Measurements from ENCODE around the gene UBTD2.

DNA sequence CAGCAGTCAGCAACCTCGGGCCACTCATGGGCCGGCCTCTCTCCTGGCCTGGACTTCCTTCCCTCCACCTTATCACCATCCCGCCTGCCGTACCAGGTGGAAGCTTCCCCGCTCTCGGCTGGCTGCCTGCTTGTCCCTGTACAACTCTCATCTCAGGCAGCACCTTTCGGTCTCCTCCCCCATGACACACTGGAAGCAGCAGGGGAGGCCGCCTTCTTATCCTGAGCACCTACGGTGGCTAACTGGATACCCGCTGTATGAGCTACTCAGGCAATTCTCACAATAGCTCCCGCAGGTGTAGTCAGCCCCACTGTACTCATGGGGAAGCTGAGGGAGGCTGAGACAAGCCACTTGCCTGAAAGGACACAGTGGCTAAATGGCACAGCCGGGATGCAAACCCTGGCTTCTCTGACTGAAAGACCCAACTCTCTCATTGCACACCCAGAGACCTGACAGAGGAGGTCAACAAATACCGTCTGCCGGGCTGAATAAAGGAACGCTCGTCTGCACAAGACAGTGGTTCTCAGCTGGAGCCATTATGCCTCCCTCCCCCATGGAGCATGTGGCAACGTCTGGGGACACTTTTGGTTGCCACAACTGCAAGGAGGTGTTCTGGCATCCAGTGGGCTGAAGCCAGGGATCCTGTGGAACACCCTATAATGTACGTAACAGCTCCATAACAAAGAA lies 105.1 kb downstream of the UBTD2 start:
- no peak for TF ChIP-seq POLR2A (IDR thresholded peaks at IDR 0.05; ENCODE audit: low read depth, low read length)
- TF ChIP-seq, protein P1, sequence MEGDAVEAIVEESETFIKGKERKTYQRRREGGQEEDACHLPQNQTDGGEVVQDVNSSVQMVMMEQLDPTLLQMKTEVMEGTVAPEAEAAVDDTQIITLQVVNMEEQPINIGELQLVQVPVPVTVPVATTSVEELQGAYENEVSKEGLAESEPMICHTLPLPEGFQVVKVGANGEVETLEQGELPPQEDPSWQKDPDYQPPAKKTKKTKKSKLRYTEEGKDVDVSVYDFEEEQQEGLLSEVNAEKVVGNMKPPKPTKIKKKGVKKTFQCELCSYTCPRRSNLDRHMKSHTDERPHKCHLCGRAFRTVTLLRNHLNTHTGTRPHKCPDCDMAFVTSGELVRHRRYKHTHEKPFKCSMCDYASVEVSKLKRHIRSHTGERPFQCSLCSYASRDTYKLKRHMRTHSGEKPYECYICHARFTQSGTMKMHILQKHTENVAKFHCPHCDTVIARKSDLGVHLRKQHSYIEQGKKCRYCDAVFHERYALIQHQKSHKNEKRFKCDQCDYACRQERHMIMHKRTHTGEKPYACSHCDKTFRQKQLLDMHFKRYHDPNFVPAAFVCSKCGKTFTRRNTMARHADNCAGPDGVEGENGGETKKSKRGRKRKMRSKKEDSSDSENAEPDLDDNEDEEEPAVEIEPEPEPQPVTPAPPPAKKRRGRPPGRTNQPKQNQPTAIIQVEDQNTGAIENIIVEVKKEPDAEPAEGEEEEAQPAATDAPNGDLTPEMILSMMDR (conservative IDR thresholded peaks at IDR 0.05; ENCODE audit: low read depth, low read length), result no peak
- no peak for TF ChIP-seq CEBPB (IDR thresholded peaks at IDR 0.05; ENCODE audit: low read depth, low read length)
- TF ChIP-seq MXI1 (IDR thresholded peaks at IDR 0.05; ENCODE audit: borderline replicate concordance, low read depth, low read length), result no peak
- no peak for TF ChIP-seq FOS (IDR thresholded peaks at IDR 0.05; ENCODE audit: low read depth, low read length)
- TF ChIP-seq RFX5 (IDR thresholded peaks at IDR 0.05; ENCODE audit: low read depth, low read length), result no peak
- TF ChIP-seq SMC3 (IDR thresholded peaks at IDR 0.05; ENCODE audit: low read depth, low read length), result no peak
- TF ChIP-seq MAFK (IDR thresholded peaks at IDR 0.05; ENCODE audit: low read depth, low read length), result no peak
- TF ChIP-seq RAD21 (IDR thresholded peaks at IDR 0.05; ENCODE audit: low read length), result no peak
- no peak for TF ChIP-seq RCOR1 (IDR thresholded peaks at IDR 0.05; ENCODE audit: insufficient replicate concordance, low read length)
- no peak for TF ChIP-seq MAZ (IDR thresholded peaks at IDR 0.05; ENCODE audit: borderline replicate concordance, low read depth, low read length)
